Ishikawa (cell line): ENCODE data around the gene CTSD.

Experiments
- CEBPB ChIP-seq: IDR thresholded peaks from 2 replicates; pipeline ENCODE4 v1.6.1; 2012
- EP300 ChIP-seq: IDR thresholded peaks from 2 replicates; pipeline ENCODE4 v1.6.1; 2012; ENCODE audit warnings: borderline replicate concordance
- TAF1 ChIP-seq: IDR thresholded peaks from 2 replicates; pipeline ENCODE4 v1.6.1; 2012; ENCODE audit warnings: low read depth, mild to moderate bottlenecking
- ZBTB7A ChIP-seq: IDR thresholded peaks from 2 replicates; pipeline ENCODE4 v1.6.1; 2012; ENCODE audit warnings: low read depth
- TF ChIP-seq, protein P1 (sequence below): IDR thresholded peaks from 2 replicates; pipeline ENCODE4 v1.6.1; 2012

DNA sequence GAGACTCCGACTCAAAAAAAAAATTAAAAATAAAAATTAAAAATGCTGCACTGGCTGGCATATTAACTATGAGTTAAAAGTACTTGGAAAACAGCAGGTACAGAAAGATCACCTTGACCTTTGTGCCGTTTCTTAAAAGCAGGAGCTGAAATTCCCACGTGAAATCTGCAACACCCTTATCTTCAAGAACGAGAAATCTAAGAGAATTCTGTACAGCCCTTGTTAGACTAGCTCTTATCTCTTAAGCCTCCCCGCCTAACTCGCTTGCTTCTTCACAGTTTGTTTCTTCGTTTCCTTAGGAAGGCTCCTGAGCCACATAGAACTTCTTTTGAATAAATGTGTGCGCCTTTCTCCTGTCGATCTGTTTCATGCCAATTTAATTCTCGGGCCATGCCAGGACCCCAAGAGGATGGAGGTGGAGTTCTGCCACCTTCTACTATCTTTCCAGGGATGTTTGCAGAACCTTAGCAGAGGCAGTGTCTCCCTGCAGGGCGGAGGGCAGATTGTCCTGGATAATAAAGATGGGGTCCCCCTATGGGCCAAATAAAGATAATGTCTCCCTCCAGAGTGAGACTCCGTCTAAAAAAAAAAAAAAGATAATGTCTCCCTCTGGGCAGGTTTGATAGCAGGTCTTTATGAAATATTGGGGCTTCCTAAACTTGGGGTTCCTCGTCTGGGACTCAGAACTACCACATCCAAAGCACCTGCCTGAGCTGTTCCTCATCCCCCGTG lies 43.7 kb upstream of the CTSD start:
- TF ChIP-seq, protein P1, sequence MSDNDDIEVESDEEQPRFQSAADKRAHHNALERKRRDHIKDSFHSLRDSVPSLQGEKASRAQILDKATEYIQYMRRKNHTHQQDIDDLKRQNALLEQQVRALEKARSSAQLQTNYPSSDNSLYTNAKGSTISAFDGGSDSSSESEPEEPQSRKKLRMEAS, result no peak
- TF ChIP-seq CEBPB (no peak), ZBTB7A (no peak), EP300 (no peak), TAF1 (no peak)
